NCI-H2029 (cell line): ENCODE measurements around the gene LGALS7B.
"Not testable (repeated sequence)": the region's sequence is repeated elsewhere in the genome, so short reads cannot be mapped to it uniquely, and the experiment has no call there.

Experiments used
- DNase-seq: peaks from one replicate; lab custom pipeline; 2025; lab: John Stamatoyannopoulos, UW

The LGALS7B gene

DNA sequence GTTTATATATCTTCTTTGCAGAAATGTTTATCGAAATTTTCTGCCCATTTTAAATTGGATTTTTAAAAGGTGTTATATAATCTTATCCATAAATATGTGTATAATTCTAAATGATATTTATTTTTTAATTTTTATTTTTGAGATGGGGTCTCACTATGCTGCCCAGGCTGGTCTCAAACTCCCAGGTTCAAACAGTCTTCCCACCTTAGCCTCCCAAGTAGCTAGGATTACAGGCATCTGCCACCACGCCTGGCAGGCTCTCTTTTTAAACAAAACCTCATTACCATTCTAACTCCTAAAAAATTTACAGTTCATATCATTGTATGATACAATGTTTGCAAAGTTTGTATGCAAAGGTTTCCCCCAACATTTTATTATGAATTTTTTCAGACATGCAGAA, 7.2 kb downstream of the LGALS7B start:
- DNase-seq: no peak

DNA sequence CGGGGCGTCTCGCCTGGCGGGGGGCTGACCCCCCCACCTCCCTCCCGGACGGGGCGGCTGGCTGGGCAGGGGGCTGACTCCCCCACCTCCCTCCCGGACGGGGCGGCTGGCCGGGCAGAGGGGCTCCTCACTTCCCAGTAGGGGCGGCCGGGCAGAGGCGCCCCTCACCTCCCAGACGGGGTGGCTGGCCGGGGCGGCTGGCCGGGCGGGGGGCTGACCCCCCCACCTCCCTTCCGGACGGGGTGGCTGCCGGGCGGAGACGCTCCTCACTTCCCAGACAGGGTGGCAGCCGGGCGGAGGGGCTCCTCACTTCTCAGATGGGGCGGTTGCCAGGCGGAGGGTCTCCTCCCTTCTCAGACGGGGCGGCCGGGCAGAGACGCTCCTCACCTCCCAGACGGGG, 8.8 kb downstream of the LGALS7B start:
- DNase-seq: not testable (repeated sequence)

DNA sequence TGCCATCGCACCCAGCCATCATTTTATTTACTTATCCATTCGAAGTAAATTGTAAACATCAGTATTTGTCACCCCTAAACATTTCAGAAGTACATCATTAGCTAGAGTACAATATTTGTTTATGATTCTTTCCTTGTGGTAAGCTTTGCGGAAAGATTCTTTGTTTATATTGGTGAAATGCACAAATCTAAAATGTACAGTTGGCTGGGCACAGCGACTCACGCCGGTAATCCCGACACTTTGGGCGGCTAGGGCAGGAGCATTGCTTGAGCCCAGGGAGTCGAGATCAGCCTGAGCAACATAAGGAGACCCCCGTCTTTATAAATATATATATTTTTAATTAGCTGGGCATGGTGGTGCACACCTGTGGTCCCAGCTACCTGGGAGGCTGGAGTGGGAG, 10.1 kb downstream of the LGALS7B start:
- no peak for DNase-seq

DNA sequence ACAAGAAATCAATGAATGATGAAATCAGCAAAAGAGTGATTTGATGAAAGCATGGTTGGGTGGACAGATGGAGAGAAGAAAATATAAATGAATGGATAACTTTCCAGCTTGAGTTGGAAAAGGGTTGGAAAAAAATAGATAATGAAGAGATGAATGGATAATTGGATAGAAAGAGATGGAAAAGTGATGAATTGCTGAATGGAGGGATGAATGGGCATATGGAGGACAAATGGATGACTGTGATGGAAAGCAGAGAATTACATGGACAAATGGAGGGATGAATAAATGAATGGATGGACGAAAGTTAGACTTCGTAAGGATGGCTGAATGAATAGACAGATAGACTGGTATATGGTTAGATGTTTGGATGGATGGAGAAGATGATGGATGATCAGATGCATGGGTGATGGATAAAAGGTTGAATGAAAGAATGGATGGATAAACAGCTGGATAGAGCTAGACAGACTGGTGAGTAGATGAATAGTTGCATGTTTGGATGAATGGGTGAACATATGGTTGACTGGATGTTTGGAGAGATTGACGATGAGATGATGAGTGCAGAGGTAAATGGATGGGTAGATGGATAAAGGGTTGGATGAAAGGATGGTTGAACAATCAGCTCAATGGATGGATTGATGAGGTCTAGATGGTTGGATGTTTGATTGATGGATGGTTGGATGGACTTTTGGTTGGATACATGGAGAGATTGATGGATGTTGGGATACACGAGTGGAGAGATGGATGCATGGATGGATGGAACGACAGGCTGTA, 11.8 kb downstream of the LGALS7B start:
- DNase-seq: no peak

DNA sequence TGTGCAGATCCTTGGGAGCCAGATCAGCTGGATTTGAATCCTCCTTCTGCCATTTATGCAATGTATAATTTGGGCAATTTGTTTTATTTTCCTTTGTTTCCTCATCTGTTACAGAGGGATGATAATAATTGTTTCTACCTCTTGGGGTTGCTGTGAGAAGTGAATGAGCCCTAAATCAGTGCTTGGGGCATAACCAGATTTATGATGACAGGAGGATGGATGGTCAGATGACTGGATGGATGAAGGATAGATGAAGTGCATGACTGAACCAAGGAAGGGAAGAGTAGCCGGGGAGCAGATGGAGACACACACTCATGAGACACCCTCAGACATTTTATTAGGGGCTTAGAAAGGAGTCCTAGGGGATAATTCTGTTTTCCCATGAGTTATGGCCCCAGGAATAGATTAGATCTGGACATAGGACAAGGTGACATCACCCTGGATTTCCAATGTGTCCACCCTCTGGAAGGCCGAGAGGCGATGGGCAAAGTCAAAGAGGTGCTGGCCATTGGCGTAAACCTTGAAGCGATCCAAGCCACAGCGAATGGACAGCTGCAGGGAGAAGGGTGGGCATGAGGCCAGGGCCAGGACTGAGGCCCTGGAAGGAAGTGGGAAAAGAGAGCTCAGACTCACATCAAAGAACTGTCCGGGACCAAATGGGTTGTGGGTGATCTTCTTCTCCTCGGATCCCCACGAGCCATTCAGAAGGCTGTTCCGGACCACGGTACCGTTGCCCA, 12.5 kb downstream of the LGALS7B start:
- no peak for DNase-seq

DNA sequence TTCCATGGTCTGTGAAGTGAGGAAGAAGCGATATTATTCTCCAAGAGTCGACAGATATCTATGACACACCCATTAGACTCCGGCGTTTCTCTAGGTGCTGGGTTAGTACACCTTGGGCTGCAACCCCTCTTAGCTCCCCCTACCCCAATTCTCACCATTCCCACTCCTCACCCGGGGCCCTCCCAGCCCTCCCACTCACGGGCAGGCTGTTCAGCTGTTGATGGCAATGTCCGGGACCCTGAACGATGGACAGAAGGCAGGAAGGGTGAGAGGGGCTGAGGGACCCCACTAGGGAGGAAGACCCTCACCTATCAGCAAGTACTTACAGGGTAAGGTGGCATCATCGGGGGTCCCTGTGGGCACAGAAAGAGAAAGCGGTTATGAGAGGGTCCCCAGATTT, 14.5 kb downstream of the LGALS7B start:
- no peak for DNase-seq

DNA sequence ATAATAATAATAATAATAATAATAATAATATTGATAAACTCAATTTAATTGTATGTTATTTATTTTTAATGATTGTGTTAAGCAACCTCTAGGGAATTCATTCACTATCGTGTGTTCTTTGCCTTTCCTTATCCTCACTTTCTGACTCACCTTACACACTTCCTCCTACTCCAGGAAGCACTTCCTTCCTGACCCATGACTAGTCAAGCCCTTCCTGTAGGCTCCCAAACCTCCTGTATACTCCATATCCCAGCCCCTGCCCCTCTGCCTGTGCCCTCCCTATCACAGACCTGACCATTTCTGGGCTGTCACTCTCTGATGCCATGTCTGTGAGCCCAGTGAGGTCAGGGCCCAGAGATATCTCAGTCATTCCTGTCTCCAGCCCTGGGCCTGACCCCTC, 16.2 kb downstream of the LGALS7B start:
- no peak for DNase-seq

DNA sequence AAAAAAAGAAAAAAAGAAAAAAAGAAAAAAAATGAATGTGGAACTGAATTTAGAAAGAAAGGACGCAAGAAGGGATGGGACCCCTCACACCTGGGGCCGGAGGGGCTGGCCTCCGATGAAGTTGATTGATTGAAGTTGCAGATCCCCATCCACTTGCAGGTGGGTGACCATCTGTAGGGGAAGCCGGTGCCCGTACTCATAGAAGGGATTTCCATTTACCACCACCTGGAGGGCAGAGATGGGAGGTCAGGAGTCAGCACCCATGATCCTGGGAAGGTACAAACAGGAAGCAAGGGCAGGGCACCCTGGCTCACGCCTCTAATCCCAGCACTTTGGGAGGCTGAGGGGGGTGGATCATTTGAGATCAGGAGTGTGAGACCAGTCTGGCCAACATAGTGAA, 17.4 kb downstream of the LGALS7B start:
- DNase-seq: no peak

DNA sequence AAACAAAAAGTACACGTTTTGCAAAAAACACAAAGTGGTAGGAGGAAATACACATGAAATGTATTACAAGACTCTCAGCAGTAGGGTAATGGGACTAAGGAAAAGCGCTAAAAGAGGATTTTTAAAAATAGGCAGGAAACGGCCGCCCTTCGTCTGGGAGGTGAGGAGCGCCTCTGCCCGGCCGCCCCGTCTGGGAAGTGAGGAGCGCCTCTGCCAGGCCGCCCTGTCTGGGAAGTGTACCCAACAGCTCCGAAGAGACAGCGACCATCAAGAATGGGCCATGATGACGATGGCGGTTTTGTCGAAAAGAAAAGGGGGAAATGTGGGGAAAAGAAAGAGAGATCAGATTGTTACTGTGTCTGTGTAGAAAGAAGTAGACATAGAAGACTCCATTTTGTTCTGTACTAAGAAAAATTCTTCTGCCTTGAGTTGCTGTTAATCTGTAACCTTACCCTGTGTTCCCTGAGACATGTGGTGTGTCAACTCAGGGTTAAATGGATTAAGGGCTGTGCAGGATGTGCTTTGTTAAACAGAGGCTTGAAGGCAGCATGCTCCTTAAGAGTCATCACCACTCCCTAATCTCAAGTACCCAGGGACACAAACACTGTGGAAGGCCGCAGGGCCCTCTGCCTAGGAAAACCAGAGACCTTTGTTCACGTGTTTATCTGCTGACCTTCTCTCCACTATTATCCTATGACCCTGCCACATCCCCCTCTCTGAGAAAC, 18.5 kb downstream of the LGALS7B start:
- DNase-seq: not testable (repeated sequence)

DNA sequence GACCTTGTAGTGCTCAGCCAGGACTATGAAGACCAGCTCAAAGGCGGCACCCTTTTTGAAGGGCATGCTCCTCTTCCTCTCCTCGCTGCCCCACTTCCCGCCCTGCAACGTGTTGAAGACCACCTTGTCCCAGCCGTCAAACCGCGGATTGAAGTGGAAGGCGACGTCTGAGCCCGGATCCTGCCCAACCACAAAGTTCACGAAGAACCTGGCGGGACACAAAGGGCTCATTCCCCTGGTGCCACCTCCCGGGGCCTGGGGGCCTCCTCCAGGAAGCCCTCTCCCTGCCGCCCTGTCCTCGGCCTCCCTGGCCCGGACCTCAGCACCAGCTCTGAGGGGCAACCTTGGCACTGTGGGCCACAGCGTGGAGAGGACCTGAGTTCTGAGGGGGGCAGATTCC, 19.7 kb downstream of the LGALS7B start:
- no peak for DNase-seq

DNA sequence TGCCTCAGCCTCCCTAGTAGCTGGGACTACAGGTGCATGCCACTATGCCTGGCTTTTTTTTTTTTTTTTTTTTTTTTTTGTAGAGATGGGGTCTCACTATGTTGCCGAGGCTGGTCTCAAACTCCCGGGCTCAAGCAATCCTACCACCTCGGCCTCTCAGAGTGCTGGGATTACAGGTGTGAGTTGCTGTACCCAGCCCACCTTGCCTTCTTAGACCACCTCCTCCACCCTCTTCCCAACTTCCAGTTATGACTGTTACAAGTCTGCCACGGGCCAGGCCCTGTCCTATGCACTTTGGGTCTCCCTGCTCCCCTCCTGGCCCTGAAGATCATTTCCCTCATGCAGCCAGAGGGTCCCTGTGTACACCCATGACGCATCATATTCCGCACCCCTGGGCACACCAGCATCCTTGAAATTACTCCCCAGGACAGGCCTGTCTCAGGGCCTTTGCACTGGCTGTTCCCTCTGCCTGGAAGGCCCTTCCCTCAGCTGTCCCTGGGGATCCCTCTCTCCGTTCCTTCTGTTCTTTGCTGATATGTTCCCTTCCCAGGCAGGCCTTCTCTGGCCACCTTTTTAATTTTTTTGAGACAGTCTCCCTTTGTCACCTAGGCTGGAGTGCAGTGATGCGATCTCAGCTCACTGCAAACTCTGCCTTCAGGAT, 20.7 kb downstream of the LGALS7B start:
- DNase-seq: no peak

DNA sequence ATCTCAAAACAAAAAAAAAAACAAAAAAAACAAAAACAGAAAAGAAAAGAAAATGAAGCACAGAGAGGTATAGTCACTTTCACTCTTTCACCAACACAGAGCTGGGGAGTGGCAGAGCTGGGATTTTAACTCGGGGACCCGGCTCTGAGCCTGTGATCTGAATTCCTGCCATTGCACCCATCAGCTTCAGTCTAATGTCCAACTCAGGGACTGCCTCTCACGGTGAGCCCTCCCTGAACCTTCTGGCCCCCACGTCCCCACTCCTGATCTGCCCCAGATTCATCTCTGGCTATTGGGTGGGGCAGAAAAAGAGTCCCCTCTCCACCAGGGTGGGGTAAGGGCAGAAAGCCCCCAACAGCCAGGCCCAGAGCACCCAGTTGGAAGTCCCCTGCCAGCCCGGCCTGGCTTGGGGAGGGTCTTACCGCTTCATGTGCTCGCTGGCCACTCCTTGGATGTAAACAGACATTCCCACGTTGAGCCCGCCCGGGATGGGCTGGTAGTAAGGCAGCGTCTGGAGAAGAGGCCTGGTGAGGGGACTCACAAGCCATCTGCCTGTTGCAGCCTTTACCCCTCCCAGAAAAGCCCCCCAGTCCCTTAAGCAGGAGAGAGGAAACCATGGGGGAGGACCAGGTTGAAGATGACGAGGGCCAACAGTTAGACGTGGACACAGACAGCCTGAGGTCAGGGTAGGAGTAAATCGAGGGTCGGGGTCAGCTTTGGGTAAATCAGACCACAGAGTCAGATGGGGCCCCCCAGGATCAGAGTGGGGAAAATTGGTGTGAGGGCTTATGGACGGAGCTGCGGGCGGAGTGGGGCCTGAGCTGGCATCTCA, 23.2 kb downstream of the LGALS7B start:
- DNase-seq: no peak

DNA sequence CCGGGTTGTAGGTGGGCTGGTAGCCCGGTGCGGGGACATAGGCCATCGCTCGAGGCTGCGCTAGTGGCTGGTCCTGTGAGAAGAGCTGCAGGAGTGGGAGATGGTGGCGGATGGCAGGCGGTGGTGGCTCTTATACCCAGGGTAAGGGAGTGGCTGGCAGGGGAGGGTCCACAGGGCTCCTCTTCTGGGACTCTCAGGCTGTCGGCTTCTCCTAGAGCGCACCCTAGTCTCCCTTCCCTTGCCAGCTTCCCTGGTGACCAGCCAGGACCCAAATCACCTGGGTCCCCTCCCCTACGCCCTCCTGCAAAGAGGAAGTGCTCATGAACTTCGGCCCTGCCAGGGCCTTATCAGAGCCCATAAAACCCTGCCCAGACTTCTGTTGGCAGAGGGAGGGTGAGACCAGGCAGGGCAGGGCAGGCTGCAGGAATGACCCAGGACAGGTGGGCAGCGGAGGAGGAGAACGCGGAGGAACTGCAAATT, 23.9 kb downstream of the LGALS7B start, which contains the start of gene LGALS4:
TSS of gene LGALS4 (minus strand) at position 105 of the 480 bp plus-strand sequence. CDS start at position 46, 59 bp downstream.
- DNase-seq: no peak

DNA sequence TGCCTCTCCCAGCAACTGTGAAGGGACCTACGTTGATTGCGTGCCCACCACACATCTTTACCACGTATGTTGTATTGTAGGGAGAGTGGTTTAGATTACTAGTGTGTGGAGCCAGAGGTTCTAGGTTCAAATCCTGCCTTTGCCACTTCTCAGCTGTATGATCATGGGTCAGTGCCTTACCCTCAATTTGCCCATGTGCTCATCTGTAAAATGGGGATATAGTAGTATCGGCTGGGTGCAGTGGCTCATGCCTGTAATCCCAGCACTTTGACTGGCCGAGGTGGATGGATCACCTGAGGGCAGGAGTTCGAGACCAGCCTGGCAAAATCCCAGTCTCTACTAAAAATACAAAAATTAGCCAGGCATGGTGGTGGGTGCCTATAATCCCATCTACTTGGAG, 24.3 kb downstream of the LGALS7B start:
- DNase-seq: no peak

DNA sequence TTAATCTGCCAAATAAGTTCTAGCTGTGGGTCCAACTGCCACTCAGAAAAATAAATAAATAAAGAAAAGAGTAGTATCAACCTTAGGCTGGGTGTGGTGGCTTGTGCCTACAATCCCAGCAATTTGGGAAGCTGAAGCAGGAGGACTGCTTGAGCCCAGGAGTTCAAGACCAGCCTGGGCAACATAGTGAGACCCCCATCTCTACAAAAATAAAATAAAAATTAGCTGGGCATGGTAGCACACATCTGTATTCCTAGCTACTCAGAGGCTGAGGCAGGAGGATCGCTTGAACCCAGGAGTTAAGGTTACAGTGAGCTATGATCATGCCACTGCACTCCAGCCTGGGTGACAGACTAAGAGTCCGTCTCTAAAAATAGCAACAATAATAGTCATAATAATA, 24.9 kb downstream of the LGALS7B start:
- not testable (repeated sequence) for DNase-seq

DNA sequence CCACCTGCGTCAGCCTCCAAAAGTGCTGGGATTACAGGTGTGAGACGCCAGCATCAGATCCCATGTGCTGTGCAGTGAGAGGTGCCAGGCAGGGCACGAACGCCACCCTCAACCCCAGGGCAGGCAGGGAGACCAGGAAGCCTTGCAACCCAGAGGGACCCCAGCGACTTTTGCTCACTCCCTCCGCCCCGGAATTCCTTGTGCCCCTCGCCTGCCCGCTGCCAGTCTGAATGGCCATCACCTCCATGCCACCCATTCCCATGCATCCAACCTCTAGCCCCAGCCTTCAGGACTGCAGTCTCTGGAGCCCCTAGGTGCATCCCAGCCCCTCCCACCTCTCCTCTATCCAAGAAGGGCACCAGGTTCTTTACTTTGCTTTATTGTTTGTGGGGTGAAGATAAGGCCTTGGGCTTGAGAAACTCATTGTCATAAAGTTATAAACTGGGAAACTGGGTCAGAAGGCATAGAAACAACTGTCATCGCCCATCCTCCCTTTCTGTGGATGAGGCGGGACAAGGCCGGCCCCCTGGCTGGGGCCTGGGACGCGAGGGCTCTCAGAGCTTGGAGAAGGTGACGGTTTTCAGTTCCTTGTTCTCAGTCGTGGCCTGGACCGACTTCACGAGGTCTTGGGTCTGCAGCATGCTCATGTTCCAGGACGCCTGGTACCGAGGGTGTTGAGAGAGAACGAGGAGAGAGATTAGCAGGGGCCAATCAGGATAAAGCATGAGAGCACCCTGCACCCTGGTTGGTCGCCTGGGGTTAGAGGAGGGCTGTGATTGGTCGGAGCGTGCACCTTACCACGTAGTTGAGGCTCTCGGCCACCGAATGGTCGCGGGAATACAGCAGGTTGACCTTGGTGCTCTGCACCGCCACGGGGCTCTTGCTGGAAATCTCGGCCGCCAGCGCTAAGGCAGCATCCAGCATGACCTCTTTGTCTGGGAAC, 26.3 kb downstream of the LGALS7B start:
- DNase-seq: no peak

DNA sequence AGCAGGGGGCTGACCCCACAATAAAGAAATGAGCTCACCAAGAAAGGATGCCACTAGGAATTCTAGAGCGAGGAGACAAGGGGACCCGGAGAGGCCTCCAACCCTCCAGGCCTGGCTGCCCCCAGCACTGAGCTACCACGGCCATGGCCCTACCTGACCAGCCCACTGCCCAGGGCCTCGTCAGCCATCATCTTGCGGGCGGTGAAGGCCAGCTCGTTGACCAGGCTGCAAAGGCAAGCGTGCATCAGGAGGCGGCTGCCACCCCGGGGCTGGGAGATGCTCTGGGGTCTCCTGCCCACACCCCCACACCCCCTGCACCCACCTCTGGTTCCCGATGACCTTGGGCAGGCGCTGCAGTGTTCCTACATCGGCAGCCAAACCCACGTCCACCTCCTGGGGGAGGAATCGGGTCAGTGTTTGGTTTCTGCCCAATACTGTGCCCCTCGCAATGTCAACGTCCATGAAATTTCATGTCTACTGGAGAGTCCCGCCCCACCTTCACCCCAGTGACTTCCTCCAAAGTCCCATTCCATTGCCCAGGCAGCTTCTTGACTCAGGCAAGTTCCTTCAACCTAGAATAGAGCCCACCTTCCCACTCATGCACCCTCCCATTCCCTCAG, 27.2 kb downstream of the LGALS7B start:
- DNase-seq: no peak

DNA sequence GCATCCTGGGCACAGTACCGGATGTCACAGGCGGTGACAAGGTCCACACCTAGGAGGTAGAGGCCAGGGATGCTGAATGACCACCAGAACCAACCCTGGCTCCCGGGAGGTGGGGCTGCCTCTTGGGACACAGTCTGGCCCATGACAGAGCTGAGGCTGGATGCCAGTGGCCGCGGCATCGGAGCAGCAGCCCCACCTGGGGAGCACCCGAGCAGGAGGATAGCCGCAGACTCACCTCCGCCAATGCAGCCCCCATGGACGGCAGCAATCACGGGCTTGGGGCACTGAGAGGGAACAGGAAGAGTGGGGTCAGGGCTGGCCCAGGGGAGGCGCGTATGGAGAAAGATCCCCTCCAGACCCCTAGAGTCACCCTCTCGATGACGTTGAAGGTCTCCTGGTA, 28.1 kb downstream of the LGALS7B start:
- DNase-seq: no peak

DNA sequence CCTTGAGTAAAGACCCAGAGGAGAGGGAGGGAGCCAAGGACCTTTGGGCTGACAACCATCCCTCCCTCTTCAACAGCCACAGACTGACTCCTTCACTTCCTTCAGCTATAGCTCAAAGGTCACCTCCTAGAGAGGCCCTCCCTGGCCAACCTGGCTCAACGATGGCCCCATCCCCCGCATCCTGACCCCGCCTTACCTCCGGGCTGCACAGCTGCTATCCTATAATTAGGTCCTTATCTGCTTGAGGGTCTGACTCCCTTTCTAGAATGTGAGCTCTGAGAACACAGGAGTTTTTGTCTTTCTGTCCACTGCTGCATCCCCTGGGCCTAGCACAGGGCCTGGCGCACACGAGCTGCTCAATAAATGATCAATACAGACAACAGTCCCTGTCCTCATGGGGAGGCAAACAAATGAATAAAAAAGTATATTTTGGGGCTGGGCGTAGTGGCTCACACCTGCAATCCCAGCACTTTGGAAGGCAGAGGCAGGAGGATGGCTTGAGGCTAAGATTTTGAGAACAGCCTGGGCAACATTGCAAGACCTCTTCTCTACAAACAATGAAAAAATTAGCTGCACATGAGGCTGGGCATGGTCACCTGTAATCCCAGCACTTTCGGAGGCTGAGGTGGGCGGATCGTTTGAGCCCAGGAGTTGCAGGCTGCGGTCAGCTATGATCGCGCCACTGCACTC, 30.4 kb downstream of the LGALS7B start:
- DNase-seq: no peak
